Ureter (tissue), 1 donor: ENCODE data around the gene PGD. TPM values are rescaled to one million over a fixed set of nuclear protein-coding genes. Genes with fewer than 3 reads are reported as not detected.
"Not testable (repeated sequence)": the region's sequence is repeated elsewhere in the genome, so short reads cannot be mapped to it uniquely, and the experiment has no call there.

Experiments used
- DNase-seq: peaks from one replicate; pipeline ENCODE4 v3.0.0-alpha.2; 2020; ENCODE audit warnings: low spot score
- total RNA-seq: library from RNA; stranded (reverse); gene quantifications from one replicate; pipeline ENCODE4 v1.2.4, GENCODE V29; 2023
- donor health status: DM: yes; HTN: yes; CAD: no.

PGD gene
- total RNA-seq, 1 donor from 2014 or later, result 85.1 TPM

DNA sequence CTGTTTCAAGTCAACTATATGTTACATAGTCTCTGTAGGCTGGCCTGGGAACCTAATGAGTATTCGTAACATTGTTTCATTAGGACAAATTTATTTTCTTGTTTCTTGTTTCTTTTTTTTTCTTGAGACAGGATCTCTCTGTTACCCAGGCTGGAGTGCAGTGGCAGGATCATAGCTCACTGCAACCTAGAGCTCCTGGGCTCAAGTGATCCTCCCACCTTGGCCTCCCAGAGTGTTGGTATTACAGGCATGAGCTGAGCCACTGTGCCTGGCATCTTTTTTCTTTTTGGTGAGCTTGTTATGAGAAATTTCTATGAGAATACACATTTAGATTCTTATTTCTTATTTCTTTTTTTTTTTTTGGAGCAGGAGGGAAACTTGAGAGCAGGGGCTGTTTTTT lies 38.2 kb downstream of the PGD start:
- DNase-seq, result no peak

DNA sequence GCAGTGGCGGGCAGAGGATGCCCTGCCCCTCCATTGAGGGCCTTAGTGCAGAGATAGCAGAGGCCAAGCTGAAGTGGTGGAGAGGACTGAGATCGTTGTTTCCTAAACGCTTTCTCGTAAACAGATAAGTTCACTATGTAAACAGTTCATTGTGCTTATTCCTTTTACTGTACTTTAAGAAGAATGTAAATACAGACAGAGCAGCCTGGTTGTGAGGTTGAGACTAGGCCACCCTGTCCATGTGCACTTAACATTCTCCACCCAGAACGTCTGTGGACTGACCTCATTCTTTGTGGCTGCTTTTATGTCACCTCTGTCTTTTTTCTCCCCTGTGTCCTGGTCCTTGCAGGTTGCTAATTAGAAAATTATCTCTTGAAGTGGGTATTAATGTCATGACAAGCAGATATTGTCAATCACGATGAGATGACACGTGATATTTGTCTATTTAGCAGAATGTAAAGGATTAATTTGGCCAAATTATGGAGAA lies 39.9 kb downstream of the PGD start:
- DNase-seq, result no peak

DNA sequence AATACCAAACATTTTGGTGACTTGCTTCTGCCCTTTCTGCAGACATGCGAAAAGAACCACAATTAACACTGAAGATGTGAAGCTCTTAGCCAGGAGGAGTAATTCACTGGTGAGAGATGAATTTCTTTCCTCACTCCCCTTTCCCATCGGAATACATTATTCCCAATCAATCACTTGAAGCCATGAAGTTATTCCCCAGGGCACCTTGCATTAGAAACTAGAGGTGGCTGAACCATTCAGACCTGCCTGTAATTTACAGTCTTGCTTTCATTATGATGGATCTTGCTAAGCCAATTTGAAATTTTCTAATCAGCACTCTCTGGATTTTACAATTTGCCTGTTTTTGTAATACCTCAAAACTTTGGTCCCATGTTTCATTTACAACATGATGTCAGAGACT lies 41.4 kb downstream of the PGD start:
- no peak for DNase-seq

DNA sequence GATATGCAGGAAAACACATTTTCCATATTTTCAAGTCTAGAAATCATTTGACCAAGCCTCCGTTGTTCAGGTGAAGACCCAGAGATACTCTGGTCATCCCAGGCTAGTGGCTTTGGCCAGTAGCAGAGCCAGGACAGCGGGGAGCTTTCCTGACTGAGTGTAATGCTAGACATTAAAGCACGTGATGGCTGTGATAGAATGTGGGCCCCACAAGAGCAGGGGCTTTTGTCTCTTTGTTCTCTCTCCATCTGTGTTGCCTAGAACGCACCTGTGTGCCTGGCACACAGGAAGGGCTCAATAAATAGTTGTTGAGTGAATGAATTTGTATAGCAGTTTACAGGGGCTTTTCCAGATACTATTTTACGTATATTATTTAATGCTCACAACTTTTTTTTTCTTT lies 41.9 kb downstream of the PGD start:
- no peak for DNase-seq

DNA sequence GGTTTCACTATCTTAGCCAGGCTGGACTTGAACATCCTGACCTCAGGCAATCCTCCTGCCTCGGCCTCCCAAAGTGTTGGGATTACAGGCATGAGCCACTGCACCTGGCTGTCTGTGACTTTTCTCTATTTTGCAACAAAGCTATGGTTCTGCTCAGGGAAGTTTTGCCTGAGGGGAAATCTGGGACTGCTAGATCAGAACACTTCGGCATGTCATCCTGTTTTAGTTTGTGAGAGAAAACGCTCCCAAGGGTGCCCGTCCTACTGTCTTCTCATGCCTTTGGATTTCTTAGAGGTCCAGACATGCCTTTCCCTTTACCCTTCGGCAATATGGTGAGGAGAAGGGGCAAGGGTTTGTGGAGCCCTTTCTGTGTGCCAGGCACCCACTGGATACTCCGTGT lies 45.4 kb downstream of the PGD start:
- no peak for DNase-seq

DNA sequence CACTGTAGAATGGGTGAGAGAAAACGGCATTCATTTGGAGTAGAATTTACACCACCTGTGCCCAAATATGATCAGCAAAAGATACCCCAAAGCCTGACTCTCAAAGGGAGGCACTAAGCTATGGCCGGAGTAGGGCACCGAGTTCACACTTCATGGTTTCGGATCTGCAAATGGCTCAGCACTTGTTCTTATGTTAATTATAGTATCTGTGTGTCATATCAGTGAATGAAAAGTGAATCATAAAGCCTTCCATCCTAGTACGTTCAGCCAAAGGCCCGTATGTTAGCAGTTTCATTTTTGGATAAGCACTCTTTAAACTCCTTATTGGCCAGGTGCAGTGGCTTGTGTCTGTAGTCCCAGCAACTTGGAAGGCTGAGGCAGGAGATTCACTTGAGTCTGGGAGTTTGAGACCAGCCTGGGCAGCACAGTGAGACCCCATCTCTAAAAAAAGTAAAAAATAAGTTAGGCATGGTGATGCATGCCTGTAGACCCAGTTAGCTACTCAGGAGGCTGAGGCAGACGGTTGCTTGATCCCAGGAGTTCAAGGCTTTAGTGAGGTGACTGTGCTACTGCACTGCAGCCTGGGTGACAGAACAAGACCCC lies 46.0 kb downstream of the PGD start:
- no peak for DNase-seq

DNA sequence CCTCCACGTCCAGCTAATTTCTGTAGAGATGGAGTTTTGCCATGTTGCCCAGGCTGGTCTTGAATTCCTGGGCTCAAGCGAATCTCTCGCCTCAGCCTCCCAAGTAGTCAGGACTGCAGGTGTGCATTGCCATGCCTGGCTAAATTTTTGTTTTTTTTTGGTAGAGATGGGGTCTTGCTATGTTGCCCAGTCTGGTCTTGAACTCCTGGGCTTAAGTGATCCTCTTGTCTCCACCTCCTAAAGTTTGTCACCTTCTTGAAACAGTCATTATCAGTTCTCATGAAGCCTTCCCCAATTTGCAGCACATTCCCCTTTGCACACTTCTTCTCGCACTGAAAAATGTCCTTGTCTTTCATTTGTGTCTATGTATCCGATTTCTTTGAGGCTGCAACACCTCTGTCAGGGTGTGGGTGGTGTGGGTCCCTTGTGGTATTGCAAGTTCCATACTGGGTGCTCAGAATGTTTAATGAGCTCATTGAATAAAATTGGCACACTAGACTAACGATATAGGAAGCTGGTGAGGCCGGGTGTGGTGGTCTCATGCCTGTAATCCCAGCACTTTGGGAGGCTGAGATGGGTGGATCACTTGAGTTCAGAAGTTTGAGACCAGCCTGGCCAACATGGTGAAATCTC lies 48.0 kb downstream of the PGD start:
- no peak for DNase-seq

DNA sequence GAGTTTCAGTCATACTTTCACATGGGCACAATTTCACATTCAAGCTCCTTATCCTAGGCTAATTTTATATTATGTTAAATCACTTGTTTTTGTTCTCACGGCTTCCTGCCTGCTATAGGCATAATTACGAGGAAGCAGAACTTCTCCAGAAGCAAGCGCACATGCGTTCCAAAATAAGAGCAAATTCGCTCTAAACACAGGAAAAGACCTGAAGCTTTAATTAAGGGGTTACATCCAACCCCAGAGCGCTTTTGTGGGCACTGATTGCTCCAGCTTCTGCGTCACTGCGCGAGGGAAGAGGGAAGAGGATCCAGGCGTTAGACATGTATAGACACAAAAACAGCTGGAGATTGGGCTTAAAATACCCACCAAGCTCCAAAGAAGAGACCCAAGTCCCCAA lies 50.9 kb downstream of the PGD start, which contains the start of gene CORT:
CORT (plus strand) TSS at position 281 of the 400 bp plus-strand sequence. CDS start 193 bp downstream, outside the sequence.
- no peak for DNase-seq

DNA sequence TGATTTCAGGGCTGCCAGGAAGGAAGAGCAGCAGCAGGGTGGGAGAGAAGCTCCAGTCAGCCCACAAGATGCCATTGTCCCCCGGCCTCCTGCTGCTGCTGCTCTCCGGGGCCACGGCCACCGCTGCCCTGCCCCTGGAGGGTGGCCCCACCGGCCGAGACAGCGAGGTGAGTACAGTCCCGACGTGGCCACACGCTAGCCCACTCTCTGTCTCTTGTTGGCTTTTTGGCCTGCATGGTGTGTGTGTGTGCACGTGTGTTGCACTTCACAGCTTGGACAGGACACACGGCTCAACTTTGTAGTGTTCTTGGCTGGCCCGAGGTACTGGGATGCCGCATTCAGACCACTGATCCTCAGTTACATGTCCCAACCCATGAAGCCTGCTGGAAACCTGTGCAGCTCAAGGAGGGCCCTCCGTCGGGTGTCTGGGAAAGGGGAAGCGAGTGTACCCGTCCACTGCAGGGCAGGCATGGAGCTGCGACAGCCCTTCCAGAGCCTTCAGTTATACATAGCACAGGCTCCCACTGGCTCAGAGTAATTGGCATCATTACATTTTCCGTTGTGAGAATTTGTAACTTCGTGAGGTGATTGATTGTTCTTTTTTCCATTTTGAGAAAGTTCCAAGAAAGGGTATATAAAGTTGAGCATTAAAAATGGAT lies 51.4 kb downstream of the PGD start:
- no peak for DNase-seq

DNA sequence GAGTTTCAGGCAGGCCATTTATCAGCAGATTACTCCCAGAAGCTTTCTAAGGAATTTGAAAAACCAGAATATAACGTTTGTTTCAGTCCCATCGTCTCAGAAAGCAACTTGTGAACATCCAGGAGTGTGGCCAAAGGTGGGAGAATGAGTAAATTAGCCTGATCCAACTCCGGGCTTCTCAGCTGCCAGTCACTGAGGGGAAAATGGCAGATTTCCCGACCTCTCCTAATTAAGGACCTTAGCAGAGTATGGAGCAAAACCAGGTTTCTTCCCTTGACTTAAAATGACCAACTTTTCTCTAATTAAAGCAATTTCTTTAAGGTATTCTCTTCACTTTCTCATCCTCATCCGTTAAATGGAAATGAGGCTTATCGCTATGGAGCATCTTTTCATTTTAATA lies 52.0 kb downstream of the PGD start:
- no peak for DNase-seq

DNA sequence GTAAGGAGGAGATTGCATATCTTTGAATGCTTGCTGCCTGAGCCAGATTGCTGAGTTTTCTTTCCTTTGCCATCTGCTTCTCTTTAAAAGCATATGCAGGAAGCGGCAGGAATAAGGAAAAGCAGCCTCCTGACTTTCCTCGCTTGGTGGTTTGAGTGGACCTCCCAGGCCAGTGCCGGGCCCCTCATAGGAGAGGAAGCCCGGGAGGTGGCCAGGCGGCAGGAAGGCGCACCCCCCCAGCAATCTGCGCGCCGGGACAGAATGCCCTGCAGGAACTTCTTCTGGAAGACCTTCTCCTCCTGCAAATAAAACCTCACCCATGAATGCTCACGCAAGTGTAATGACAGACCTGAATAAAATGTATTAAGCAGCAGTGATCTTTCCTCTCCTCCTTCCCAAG lies 52.4 kb downstream of the PGD start:
- no peak for DNase-seq

DNA sequence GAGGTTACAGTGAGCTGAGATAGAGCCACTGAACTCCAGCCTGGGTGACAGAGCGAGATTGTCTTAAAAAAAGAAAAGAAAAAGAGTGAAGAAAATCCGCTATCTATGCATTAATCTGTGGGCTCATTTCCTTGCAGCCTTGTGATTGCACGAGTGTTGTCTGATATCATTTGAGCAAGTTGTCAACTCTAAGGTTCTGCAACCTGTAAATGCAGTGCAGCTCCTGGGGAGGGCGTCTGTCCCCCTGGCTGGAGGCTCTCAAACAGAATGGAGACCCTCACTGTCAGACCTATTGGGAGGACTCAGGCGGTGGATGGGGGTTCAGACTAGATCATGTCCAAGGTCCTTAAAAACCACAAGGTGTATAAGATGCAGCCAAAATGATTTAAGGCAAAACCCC lies 57.2 kb downstream of the PGD start:
- DNase-seq, result no peak

DNA sequence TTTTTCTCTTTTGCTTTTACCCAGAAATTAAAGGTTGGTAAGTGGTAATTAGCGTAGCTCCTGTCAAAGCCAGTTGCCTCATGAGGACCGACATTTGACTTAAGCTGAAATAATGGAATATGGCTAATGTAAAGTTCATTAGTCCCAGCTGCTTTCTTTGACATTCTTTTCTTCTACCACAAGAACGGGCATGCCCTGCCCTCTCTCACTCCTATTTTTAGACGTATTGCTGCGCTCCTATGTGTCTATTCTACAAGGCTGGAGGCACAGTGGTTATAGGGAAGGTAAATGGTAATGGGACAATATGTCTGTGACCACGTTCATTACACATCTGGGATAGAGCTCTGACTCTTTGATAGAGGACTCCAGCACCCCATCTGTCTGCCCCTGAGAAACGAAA lies 57.8 kb downstream of the PGD start:
- DNase-seq, result no peak

DNA sequence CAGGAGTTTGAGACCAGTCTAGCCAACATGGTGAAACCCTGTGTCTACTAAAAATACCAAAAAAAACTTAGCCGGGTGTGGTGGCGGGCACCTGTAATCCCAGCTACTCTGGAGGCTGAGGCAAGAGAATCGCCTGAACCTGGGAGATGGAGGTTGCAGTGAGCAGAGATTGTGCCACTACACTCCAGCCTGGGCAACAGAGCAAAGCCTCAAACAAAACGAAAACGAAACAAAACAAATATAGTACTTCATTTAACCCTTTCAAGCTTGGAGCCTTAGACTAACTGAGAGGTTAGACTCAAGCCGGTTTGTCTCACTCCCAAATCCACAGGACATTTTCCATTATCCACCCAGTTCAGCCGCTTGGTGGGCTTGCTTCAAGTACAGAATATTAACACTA lies 58.6 kb downstream of the PGD start:
- DNase-seq, result not testable (repeated sequence)

DNA sequence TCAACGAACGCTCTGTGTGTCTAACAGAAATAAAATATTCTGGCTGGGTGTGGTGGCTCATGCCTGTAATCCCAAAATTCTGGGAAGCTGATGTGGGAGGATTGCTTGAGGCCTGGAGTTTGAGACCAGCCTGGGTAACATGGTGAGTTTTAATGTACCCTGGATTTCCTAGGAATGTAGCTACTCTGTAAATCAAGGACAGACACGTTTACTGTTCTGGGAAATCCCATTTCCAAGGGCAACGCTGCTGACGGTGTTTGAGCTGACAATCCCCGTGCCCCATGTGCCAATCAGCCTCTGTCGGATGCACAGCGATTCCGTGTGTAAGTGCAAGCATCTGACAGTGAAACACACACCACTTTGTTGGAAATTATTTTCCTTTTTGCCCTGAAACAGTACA lies 59.0 kb downstream of the PGD start:
- no peak for DNase-seq

DNA sequence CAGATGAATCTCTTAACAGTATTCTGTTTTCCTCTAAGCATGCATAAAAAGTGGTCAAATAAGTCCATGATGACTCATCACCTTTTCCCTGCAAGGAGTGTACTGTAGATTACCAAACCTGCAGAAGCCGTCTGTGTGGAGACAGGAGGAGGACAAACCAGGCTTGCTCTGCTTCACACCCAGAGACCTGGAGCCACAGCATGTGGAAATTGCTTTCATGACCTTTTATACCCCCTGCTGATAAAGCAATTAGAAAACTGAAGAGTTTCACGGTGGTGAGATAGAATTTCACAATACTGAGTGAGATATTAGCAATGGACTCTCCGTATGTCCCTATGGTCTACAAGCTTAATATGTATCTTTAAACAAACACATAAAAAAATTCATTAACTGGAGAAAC lies 60.3 kb downstream of the PGD start:
- no peak for DNase-seq

DNA sequence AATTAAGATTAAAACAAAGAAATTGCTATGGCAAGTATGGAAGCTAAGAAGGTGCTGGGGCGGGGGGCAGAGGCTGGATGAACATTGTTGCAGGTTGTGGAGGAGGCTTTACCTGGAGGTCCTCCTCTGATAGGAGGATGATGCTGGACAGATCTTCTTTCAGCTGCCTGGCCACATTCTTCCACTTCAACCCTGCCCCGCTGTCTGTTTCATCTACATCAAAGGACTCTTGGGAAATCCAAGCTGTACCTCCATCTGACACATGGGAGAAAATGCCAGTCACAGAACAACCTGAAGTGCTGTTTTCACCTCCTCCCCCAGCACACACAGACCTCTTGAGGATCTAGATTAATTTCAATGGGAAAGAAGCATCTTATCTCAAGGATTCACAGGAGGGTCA lies 68.2 kb downstream of the PGD start:
- DNase-seq, result no peak

DNA sequence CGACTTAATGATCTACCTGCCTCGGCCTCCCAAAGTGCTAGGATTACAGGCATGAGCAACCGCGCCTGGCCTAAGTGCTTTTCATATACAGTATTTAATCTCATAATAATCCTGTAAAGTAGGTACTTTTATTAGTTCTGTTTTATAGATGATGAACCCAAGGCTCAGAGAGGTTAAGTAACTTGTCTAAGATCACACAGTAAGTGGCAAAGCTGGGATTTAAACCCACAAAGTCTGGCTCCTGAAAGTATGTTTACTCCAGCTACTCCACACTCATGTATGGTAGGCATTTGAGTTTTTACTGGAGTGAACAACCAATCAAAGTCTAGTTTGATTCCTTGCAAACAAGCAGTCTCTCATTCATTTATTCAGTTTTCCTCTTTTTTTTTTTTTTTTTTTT lies 71.2 kb downstream of the PGD start:
- no peak for DNase-seq

Other genes with a start within 250 kb of the PGD start
- gene KIF1B, start 188.5 kb upstream of the PGD start, total RNA-seq, result 37.2 TPM
- 14.9 TPM for gene CENPS, start 31.4 kb downstream of the PGD start, total RNA-seq
- gene CORT, start 51.0 kb downstream of the PGD start, total RNA-seq, result 0.47 TPM
- gene DFFA, start 73.5 kb downstream of the PGD start, total RNA-seq, result 36.1 TPM
- gene PEX14, start 75.9 kb downstream of the PGD start, total RNA-seq, result 47.6 TPM